Fibroblast of the conjunctiva (primary cell): ENCODE measurements around the gene CDH23.
A peak's percentile ranks its signal among the peaks of the same experiment; 100 is the strongest.

Experiments
- DNase-seq: peaks from one replicate; pipeline ENCODE4 v3.0.0-alpha.2; 2010; ENCODE audit warnings: low read depth

The CDH23 gene

GRCh38 chr10:71565284-71566000 is 168.7 kb downstream of the CDH23 start:
- no peak for DNase-seq

- DNase-seq = no peak
Measured at GRCh38 chr10:71567006-71567405, 170.3 kb downstream of the CDH23 start.

GRCh38 chr10:71568896-71569492 is 172.3 kb downstream of the CDH23 start:
- no peak for DNase-seq

- peak; percentile 10 for DNase-seq
Measured at GRCh38 chr10:71569775-71570588, 173.3 kb downstream of the CDH23 start.

DNA sequence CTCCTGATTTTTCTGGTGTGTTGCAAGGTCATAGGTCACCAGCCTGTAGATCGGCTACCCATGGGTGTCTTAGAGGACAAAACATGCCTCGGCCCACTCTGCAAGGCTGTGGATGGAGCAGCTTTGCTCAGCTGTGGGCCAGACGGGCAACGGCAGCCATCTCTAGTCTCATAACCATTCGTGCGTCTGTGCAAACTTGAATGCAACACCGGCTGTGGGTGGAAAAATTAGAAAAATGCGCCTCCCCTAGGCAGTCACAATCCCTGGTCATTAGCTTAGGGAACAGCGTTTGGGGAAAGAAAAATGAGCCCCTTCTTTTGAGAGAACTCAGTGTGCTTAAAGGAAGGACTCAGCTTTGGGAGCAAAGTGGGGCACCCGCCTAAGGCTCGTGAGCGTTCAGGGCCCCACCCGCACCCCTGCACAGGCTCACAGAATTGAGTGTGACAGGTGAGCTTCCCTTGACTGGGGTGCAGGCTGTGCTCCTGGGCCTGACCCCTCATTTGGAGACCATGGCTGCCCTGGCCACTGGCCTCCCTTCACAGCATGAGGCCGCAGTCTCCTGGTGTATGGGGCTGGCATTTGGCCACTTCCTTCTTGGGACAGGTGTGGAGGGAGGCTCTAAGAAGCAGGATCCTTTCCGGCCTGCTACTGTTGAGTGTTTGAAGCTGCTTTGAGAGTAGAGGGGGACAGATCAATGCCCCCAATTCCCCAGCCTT is 174.9 kb downstream of the CDH23 start:
- no peak for DNase-seq

DNA sequence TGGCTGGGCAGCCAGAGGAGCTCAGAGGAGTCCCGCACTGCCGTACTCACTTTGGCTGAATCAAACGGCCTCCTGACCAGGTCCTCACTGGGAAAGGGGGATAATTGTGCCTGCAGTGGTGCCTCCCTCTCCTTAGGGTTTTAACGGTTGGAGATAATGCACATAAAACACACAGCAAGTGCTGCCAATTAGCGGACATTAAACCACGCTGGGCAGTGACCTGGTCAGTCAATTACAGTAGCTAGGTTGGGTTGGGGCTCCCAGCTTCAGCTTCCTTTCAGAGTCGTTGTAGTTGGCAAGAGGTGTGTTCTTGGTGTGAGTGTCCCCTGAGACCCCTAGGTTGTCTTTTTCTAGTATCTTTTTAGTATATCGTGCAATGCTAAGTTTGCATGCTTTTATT is 176.2 kb downstream of the CDH23 start:
- DNase-seq = no peak

DNA sequence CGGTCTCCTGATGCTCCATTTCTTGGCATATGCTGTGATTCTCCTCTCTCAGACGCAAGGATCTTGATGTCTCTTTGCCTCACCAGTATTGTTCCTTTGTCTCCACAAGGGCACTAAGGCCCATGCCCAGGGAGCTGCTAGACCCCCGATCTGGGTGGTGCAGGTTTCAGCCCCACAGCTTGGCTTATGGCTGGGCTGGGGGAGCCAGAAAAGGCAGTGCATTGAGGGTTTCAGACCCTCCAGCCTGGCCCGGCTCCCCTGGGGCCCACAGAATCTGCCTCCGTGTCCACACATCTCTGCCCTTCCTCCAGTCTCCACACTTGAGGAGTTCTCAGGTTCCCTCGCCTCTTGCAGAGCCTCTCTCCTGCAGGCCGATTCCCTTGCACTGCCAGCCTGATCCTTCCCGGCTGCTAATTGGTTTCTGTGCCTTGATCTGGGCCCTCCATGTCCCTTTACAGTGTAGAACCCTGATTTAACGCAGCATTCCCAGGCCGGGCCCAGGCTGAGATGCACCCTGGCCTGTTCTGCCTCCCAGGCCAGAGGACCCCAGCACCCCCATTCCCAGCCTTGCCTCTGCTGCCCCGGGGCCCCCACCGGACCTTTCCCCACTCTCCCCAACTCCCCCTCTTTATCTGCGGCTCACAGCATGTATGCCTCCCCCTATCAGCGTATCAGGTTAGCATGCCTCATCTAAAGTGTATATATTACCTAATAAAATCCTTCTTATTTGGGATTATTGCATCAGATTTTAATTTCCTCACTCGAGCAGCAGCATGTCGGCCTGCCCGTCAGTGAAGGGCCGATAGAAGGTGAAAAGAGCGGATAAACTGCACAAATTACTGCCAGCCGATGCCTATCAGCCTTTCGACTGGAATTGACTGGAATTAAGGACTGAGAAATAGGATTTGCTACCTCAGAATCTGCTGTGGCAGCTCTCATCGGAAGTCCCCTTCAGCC is 177.1 kb downstream of the CDH23 start:
- no peak for DNase-seq

GRCh38 chr10:71575451-71575850 is 178.7 kb downstream of the CDH23 start:
- DNase-seq = no peak

DNA sequence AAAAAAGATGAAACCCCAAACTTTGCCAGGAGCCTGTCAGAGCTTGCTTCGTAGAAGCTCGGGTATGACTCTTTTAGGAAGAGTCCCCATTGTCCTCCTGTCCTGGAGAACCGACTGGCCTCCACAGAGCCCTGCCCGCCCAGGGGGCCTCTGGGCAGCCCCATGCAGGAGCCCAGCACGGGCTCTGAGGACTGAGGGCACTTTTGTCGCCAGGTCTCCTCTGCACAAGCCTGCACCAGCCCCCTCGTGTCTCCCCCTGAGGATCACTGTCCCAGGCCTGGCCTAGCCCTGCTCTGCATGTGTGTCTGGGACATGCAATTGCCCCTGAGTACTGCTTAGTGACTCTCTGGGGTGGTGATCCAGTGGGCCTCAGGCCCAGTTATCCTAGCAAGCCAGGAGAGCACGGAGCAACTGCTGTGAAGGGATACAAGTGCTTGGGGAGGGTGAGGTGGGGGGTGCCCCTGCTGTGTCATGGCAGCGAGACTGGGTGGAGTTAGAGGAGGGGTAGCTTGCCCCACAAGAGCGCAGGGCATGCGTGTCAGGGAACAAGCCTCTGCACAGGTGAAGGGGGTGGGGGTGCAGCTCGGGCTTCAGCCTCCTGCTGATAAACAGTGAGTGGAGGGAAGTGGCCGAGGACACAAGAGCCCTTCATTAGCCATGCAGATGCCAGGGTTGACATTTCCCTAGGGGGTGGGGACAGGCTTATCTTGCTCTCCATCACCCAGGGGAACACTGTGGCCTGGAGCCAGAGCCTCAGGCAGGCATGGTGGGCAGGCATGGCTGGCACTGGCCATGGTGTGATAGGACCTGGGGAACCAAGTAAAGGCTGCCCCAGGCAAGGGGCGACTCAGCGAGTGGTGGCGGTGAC is 179.4 kb downstream of the CDH23 start:
- DNase-seq = no peak

- DNase-seq = no peak
Measured at GRCh38 chr10:71576842-71577241, 180.1 kb downstream of the CDH23 start.

DNA sequence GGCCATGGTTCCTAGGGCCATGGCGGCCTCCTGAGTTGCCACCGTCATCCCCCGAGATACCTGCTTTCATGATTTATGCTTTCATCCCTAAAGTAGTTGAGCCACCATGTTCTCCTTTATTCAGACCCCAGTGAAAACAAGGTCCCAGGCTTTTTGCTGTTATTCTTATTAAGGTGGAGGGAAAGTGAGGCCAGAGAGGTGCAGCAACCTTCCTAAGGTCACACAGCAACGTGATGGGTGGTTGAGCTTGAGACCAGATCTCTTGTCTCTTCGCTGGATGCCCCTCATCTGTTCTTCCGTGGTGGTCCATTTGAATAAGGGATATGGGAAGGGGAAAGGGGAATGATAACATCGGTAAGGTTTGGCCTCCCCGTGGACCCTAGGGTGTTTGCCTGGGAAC is 180.6 kb downstream of the CDH23 start:
- no peak for DNase-seq

DNA sequence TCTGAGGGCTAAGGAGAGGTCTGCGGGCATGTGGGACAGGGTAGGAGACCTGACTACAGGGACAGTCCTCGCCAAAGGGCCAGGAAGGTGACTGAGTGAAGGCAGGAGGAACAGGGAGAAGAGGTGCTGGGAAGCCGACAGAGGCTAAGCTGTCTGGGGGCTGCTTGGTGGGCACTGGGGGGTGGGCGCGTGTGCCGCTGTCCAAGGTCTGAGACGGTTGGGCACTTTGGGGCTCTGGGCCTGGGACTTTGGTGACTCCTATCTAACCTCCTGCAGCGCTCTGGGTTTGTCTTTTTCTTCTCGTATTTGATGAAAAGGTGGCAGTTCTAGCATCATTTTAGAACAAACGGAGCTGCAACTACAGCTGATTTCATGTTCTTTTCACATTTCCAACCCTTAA is 181.3 kb downstream of the CDH23 start:
- DNase-seq = no peak

GRCh38 chr10:71579668-71580067 is 182.9 kb downstream of the CDH23 start:
- DNase-seq = no peak

DNA sequence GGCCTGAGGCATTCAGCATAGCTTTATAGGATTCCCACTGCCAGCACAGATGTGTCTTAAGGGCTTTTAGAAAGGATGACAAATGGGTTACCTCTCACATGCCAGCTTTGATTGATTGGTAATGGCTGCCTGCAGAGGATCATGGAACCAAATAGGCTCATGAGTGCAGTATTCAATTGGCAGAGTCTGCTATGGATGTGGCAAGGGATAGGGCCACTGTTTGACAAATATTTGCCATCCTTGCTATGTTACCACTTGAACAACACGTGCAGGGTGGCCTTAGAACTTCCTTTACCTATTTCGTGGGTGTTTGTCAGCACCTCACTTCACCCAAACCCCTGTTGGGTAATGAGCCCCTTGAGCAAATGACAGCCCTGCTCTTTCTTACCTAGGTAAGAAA is 183.7 kb downstream of the CDH23 start:
- no peak for DNase-seq

DNA sequence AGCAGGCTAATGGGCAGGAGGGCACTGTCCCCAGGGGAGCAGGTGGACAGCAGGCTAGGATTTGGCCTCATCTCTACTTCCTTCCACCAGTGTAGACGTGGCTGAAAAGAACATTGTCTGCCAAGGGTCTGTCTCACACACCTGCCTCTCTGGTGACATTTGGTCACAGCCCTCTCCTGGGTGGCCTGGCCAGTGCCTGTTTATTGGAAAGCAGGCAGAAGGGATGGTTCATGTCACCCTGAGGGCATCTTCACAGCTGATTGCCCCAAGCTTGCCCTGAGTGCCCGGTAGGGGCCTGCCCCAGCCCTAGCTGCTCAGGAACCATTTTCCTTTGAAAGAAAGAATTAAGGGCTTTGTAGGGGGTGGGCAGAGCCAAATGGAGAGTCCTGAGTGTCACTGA is 184.2 kb downstream of the CDH23 start:
- no peak for DNase-seq

GRCh38 chr10:71581376-71581775 is 184.7 kb downstream of the CDH23 start:
- DNase-seq = no peak

DNA sequence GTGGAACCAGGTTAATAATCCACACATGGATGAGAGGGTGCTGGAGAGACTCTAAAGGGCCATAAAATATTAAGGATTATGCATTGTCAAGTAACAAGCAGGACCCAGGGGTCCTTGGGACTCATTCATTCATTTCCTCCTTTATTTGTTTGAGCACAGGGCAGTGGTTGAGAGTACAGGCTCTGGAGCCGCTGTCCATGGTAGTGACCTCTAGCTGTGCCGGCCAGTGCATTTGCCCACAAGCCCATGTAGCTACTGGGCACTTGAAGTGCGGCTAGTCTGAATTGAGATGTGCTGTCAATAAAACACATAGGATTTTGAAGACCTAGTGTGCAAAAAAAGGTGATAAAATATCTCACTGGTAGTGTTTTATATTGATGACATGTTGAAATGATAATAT is 185.3 kb downstream of the CDH23 start:
- no peak for DNase-seq

DNA sequence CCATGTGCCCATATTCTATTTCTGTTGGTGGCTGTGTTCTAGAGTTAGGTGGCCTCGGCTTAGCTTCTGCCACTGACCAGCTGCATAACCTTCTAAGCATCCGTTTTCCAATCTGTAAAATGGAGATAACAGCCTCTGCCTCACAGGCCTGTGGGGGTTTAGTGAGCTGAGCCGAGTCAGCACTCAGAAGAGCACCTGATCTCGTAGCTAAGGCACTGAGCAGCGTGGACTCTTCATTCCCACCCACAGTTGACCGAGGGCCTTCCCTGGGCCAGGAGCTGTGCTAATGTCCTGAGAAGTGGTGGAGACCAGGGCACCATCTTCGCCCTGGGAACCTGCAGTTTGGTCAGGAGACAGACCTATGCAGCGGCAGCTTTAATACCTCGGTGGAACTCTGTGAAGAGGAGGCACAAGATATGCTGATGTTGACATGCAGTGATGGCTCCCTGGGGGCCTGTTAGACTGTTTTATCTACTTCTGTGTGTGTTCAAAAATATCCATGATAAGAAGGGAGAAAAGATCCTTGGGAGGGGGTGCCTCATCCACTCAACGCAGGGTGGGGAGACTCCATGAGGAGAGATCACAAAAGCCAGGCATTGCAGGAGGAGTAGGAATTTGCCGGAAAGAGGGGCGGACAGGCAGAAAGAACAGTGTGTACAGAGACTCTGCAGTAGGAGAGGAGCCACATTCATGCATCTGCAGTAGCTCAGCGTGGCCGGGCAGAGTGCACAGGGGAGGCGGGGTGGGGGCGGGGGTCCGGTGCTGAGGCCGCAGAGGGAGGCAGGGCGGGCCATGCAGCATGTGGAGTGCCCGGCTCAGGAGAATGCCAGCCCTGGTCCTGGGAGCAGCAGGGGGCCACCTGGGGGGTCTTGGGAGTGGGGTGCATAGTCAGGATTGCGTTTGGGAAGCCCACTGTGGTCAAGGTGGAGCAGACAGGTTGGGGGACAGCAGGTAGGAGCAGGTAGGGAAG is 186.1 kb downstream of the CDH23 start:
- no peak for DNase-seq

GRCh38 chr10:71584461-71584860 is 187.7 kb downstream of the CDH23 start:
- no peak for DNase-seq
